Muscle layer of duodenum (tissue), 2 donors: ENCODE data around the gene FPR2.
"Not testable (repeated sequence)": the region's sequence is repeated elsewhere in the genome, so short reads cannot be mapped to it uniquely, and the experiment has no call there.

Experiments
- H3K27ac ChIP-seq: one replicate; pipeline ENCODE4 v1.7.0; 2013; ENCODE audit warnings: mild to moderate bottlenecking, low read length
- H3K27me3 ChIP-seq: one replicate; pipeline ENCODE4 v1.7.0; 2013; ENCODE audit warnings: low read depth, mild to moderate bottlenecking, control low read depth, low read length
- H3K36me3 ChIP-seq, 2 donors: one replicate each; pipeline ENCODE4 v1.7.0; 2013; ENCODE audit warnings: low read length in 2 of 2, control low read depth in 1 of 2, mild to moderate bottlenecking in 1 of 2; ENCODE audit not compliant: insufficient read depth in 2 of 2, control insufficient read depth in 1 of 2
- H3K4me1 ChIP-seq, 2 donors: one replicate each; pipeline ENCODE4 v1.7.0; 2013; ENCODE audit warnings: low read length in 2 of 2, mild to moderate bottlenecking in 2 of 2, control low read depth in 1 of 2, moderate library complexity in 1 of 2; ENCODE audit not compliant: insufficient read depth in 2 of 2, control insufficient read depth in 1 of 2
- H3K4me3 ChIP-seq, 2 donors: one replicate each; pipeline ENCODE4 v1.7.0; 2013; ENCODE audit warnings: low read length in 2 of 2, low read depth in 1 of 2, mild to moderate bottlenecking in 1 of 2
- H3K9me3 ChIP-seq, 2 donors: one replicate each; pipeline ENCODE4 v1.7.0; 2013; ENCODE audit warnings: low read length in 2 of 2, control low read depth in 1 of 2, mild to moderate bottlenecking in 1 of 2; ENCODE audit not compliant: control insufficient read depth in 1 of 2
- donor health status: healthy.

Gene FPR2

DNA sequence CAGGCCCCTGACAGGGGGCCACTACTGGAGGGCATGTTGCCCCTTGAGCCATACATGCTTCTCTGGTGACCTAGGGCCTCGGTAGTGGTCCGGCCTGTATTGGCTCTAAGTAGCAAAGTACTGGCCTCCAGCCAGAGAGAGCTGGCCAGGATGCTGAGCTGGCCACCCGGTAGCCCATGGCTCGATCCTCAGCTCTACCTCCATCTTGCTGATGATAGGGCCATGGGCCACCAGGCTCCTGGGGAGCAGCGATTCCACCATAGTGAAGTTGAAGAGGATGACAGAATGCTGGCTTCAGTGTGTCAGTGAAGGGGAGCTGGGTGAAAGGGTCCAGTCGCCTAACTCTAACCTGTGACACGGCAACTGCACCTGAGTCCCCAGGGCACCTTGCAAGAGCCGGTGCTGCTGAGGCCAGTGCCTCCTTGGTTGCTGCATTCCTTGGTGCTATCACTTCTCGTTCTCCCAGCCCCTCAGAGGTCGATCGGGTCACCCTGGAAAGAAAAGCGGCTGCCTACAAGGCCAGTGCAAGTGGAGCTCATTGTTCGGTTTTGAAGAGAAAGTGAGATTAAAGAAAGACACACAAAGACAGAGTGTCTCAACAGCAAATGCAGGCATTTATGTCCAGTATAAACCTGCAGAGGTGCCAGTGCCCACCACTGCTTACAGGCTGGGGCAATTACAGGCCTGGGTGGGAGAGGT lies 38.9 kb downstream of the FPR2 start:
- Histone ChIP-seq H3K27me3 (no peaks in the 10 kb centered on the region), H3K4me3 (peak overlapping the region in 1 of 2 donors; percentile 17), H3K4me1 (peaks cover 0 to 13% of the 10 kb centered on the region in 2 donors), H3K27ac (peak overlapping the region; percentile 42), H3K9me3 (no peaks in the 10 kb centered on the region), H3K36me3 (no peaks in the 10 kb centered on the region)

DNA sequence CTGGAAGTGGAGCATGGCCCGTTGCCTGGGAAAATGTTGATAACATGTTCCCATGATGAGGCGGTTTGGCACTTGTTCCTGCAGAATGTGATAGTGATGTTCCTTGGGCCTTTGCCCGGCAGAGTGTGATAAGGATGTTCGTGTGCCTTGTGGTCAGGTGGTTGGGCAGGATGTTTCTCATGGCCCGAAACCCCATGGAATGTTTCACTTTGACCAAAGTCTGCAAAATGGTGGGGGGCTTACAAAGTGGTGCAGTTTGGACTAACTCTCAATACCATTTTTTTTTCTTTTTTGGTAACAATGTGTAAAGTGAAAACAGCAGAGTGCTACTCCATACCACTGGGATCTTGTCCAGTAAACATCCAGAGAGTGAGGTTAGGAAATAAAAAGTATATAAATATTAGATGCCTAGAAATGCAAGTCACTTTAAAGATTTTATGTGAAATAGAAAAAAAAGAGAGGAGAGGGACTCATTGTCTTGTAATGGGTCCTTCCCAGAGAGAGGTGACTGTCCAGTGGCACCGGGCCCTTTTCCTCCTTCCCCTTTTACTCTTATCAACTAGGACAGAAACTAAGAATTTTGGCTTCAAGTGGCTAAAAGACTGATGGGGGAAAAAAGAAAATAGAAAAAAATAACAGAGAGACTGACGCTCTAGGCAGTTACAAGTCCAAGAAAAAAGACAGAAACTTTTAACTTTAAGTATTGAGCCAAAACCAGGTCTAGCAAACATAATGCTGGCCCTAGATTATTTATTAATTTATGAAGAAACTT lies 39.7 kb downstream of the FPR2 start:
- no peaks in the 10 kb centered on the region for H3K36me3 ChIP-seq
- no peaks in the 10 kb centered on the region for H3K27me3 ChIP-seq
- H3K4me3 ChIP-seq, result no peak overlapping the region
- H3K27ac ChIP-seq, result no peak overlapping the region
- peaks cover 0 to 13% of the 10 kb centered on the region in 2 donors for H3K4me1 ChIP-seq
- H3K9me3 ChIP-seq, result no peaks in the 10 kb centered on the region

DNA sequence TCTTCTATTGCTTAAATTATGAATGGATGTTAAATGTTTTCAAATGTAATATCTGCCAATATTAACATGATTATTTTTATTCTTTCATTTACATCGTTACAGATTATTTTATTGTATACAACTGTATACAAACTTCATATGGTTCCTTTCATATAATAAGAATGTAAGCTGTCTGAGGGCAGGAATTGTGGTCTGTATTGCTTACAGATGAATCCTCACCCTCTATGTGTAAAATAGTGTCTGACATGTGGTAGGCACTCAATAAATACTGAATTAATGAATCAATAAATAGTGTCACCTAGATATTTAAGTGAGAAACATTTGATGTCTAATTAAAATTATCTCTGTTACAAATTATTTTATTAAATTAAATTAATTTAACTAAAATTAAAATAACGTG lies 41.8 kb downstream of the FPR2 start:
- Histone ChIP-seq H3K36me3 (no peaks in the 10 kb centered on the region), H3K27ac (no peak overlapping the region), H3K27me3 (no peaks in the 10 kb centered on the region), H3K4me1 (peaks cover 0 to 13% of the 10 kb centered on the region in 2 donors), H3K4me3 (no peak overlapping the region), H3K9me3 (no peaks in the 10 kb centered on the region)

DNA sequence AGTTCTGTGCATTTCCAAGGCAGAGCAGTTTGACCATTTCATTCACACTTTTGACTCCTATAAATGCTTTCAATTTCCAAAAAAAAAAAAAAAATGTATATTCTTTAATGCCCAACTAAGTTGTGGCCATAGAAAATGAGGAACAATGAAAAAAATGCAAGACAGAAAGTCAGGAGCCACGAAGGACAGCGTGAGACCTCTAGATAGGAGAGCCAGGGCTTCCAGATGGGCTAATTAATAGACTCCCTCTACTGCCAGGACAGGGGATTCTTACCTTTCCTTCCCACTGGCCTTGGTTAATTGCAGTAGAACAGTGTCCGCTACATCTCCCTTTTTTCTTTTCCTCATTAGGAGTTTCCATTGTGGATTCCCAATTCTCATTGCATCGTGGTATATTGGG lies 42.5 kb downstream of the FPR2 start:
- Histone ChIP-seq H3K9me3 (no peaks in the 10 kb centered on the region), H3K4me3 (no peak overlapping the region), H3K27me3 (no peaks in the 10 kb centered on the region), H3K27ac (peak overlapping the region; percentile 35), H3K36me3 (no peaks in the 10 kb centered on the region), H3K4me1 (peaks cover 0 to 13% of the 10 kb centered on the region in 2 donors)

DNA sequence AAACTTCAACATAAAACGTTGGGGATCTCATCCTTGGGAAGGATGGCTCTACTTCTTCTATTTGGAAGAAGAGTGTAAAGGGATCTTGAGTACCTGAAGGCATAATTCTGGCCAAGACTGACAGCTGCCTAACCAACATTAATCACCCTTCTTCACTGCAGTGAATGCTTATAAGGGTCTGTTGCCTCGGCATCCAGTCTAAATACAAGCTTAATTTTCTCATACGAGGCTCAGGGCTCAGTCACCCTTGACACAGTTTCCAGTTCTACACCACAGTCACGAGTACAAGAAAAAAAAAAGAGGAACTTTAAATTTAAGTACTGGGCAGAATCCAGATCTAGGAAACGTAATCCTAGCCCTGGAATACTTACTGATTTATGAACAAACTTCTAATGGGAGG lies 43.0 kb downstream of the FPR2 start:
- peak overlapping the region; percentile 35 for H3K27ac ChIP-seq
- H3K27me3 ChIP-seq, result no peaks in the 10 kb centered on the region
- no peak overlapping the region for H3K4me3 ChIP-seq
- H3K9me3 ChIP-seq, result no peaks in the 10 kb centered on the region
- no peaks in the 10 kb centered on the region for H3K36me3 ChIP-seq
- H3K4me1 ChIP-seq, result peaks cover 0 to 11% of the 10 kb centered on the region in 2 donors

DNA sequence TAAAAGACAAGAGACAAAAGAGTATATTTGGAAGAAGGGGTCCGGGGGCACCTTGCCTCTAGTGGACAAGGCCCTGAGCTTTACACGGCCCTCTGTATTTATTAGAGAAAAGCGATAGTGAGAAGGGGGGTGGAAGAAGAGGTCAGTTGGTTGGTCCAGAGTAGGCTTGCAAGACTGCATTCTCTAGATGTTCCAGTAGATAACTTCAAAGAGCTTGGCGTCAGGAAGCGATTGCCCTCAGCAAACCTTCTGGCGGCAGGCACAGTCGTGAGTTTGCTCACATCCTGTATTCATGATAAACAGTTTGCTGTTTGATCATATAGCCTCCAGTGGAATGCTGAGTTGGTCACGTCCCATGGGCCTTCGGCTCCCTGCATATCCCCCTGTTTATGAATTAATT lies 43.8 kb downstream of the FPR2 start:
- H3K27ac ChIP-seq, H3K36me3 ChIP-seq, H3K4me1 ChIP-seq, H3K9me3 ChIP-seq, H3K4me3 ChIP-seq, H3K27me3 ChIP-seq: not testable (repeated sequence)

DNA sequence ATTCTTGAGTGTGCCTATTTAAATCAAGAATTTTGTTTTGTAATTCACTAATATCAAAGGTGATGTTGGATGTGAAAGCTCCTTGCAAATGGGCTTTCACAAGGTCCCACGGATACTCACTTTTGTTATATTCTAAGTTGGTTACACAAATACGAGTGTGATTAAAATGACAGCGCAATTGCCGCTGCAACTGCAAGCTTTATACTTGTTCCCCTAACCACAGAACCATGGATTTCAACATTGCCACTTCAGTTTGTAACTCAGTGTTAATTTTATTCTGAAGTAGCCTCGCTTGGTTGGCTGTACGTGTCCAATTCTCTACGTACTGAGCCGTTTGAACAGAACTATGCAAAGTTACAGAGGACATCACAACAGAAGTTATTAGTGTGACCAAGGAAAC lies 44.4 kb downstream of the FPR2 start:
- H3K4me1 ChIP-seq, H3K27me3 ChIP-seq, H3K27ac ChIP-seq, H3K4me3 ChIP-seq, H3K36me3 ChIP-seq, H3K9me3 ChIP-seq: not testable (repeated sequence)

DNA sequence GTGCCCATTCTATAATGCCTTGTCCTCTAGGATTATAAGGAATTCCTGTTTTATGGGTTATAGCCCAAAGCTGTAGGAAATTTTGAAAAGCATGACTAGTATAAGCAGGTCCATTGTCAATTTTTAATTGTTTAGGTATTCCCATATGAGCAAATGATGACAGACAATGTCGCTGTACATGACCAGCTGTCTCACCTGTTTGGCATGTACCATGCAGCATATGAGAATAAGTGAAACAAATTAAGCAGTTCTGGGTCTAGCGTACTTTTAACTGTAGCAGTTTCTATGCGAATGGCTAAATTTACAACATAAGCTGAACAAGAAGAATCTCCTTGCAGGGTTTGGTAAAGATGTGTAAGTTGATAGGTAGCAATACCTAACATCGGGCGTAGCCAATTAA lies 45.6 kb downstream of the FPR2 start:
- not testable (repeated sequence) for H3K9me3 ChIP-seq

DNA sequence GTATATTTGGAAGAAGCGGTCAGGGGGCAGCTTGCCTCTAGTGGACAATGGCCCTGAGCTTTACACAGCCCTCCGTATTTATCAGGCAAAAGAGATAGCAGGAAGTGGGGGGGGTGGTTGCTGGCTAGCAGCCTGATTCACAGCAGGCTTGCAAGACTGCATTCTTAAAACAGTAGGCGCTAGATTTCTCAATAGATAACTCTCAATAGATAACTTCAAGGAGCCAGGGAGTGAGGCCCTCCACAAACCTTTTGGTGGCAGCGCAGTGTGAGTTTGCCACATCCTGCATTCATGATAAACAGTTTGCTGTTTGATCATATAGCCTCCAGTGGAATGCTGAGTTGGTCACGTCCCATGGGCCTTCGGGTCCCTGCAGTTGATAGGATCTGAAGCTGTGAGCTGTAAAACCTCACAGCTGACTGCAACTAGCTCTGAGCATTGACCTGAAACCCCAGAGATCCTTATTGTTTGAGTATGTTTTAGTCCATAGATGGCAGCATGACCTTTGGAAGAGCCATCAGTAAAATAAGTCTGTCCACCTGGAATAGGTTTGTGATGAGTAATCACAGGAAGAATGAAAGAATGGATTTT lies 46.2 kb downstream of the FPR2 start:
- Histone ChIP-seq H3K27ac (no peak overlapping the region), H3K36me3 (no peaks in the 10 kb centered on the region), H3K27me3 (no peaks in the 10 kb centered on the region), H3K4me3 (no peak overlapping the region), H3K9me3 (no peaks in the 10 kb centered on the region), H3K4me1 (no peaks in the 10 kb centered on the region)

More for the DNA sequence above, 45.6 kb downstream of the FPR2 start:
- H3K4me1 ChIP-seq, H3K27ac ChIP-seq, H3K36me3 ChIP-seq, H3K27me3 ChIP-seq, H3K4me3 ChIP-seq: not testable (repeated sequence)

DNA sequence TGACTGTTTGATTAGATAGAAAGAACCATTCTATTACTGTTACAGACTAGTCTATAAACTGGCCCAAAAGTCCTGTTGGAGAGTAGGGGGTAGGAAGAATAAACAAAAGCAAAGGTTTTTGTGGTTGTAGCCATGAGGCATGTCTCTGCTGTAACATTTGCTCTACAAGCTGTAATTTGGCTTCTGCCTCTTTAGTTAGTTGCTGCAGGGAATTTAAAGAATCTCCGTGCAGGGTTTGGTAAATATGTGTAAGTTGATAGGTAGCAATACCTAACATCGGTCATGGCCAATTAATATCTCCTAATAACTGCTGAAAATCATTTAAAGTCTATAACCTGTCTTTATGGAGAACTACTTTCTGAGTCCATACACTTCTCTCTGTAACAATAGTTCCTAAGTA lies 46.9 kb downstream of the FPR2 start:
- no peaks in the 10 kb centered on the region for H3K4me1 ChIP-seq
- H3K27ac ChIP-seq, result no peak overlapping the region
- no peaks in the 10 kb centered on the region for H3K36me3 ChIP-seq
- H3K27me3 ChIP-seq, result no peaks in the 10 kb centered on the region
- no peak overlapping the region for H3K4me3 ChIP-seq
- H3K9me3 ChIP-seq, result no peaks in the 10 kb centered on the region

DNA sequence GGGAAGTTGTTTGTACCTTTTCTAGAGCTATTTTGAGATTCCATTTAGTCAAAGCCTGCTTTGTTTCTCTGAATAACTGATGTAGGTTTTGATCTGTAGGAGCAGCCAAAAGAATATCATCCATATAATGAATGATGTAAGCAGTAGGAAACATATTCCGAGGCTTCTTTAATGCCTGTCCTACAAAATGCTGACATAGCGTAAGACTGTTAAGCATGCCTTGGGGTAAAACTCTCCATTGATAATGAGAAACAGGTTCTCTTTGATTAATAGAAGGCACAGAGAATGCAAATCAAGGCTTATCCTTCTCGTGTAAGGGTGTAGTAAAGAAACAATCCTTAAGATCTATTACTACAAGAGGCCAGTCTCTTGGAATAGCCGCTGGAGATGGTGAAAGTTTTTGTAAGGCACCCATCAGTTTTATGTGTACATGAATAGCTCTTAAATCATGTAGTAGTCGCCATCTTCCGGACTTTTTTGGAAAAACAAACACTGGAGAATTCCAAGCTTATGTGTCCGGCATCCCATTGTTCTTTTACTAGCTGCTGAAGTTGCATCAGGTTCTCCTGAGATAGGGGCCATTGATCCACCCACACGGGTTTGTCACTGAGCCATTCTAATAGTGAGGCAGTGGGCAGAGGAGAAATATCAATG lies 47.5 kb downstream of the FPR2 start:
- Histone ChIP-seq H3K27me3 (no peaks in the 10 kb centered on the region), H3K4me1 (no peaks in the 10 kb centered on the region), H3K4me3 (no peak overlapping the region), H3K36me3 (no peaks in the 10 kb centered on the region), H3K9me3 (no peaks in the 10 kb centered on the region), H3K27ac (no peak overlapping the region)
